Adipose tissue (tissue), 3 donors: ENCODE measurements around the gene PLA2G2A. TPM values are rescaled to one million over a fixed set of nuclear protein-coding genes. Genes with fewer than 3 reads are reported as not detected.
"Not testable (repeated sequence)": the region's sequence is repeated elsewhere in the genome, so short reads cannot be mapped to it uniquely, and the experiment has no call there.

Experiments
- H3K27ac ChIP-seq: one replicate; pipeline ENCODE4 v1.5.1; 2013; ENCODE audit warnings: low read depth, low read length
- WGBS, 3 donors: extraction: QIAGEN DNeasy Blood & Tissue Kit; methylation state at CpG; one replicate each; pipeline ENCODE4 v1.1.7; 2013; 5-methylcytosine and 5-hydroxymethylcytosine counted together
- polyA plus RNA-seq, 3 donors: library from polyadenylated mRNA; stranded (reverse); fragments of 200-250 nt; gene quantifications; one replicate each; pipeline ENCODE4 v1.2.3, GENCODE V29; 2013
- donor health status: healthy with polysubstance abuse.
- donor health status: Bipolar disorder and iron deficiency.
- donor health status: healthy.

Gene PLA2G2A
- polyA plus RNA-seq, 3 donors, result 94.3 to 1,598 (median 1,126) TPM

GRCh38 chr1:19942088-19942487, 37.3 kb downstream of the PLA2G2A start:
- no peak overlapping the region for H3K27ac ChIP-seq
- WGBS, 3 donors, result 53 to 73% (median 57%) methylated on average over 3 of the region's 3 CpGs

DNA sequence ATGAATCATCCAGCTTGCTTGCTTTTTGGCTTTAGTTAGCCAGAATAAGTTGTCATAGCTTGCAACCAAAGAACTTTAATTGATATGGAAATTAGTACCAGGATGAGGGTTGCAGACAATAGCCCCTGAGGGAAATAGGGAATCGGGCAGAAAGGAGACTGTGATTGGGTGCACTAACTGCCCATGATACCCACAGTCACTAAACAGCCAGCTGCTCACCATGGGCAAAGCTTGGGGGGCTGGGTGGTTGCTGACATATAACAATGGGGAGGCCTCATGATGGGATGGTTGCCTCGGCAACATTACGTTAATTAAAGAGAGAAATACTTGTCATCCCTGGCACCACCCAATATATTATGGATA, 38.2 kb downstream of the PLA2G2A start:
- no peak overlapping the region for H3K27ac ChIP-seq
- WGBS, 3 donors, result 92 to 96% (median 95%) methylated on average over 3 of the region's 3 CpGs

- no peak overlapping the region for H3K27ac ChIP-seq
- WGBS, 3 donors, result 64 to 75% (median 73%) methylated on average over 7 of the region's 7 CpGs
Measured at GRCh38 chr1:19940486-19941205, 38.8 kb downstream of the PLA2G2A start.

GRCh38 chr1:19938472-19938871, 40.9 kb downstream of the PLA2G2A start:
- WGBS, 3 donors, result 87 to 93% (median 90%) methylated on average over 1 of the region's 1 CpG
- no peak overlapping the region for H3K27ac ChIP-seq

DNA sequence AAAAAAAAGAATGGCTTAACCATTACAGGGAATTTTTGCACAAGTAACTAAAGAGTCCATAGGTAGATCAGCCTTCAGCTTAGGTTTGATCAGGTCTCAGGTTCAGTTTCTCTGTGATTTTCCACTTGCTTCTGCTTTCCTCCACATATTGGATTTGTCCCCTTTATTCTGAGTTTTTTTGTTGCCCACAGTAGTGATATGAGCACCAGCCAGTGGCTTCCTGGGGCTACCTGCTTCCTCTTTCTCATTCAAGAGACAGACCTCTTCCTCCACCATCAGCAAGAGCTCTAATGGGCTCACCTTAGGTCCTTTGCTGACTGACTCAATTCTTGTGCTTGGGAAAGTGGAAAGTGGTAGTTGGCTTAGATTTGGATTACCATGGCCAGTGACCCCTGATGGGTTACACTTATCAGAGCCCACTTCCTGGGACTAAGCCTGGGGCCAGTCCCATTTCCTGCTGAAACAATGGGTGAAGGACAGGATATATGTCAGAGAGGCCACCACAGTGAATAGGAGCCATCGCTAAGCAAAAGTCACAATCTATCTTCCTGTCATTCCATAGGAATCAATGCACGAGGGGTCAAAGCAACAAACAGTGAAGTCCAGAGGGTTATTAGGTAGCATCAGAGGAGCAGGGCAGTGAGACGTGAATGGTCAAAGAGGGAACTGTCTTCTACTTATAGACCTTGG, 43.2 kb downstream of the PLA2G2A start:
- WGBS, 3 donors, result 69 to 75% (median 72%) methylated on average over 3 of the region's 3 CpGs
- H3K27ac ChIP-seq, result no peak overlapping the region

GRCh38 chr1:19934336-19934735, 45.1 kb downstream of the PLA2G2A start:
- no peak overlapping the region for H3K27ac ChIP-seq
- WGBS, 3 donors, result 86 to 88% (median 86%) methylated on average over 7 of the region's 7 CpGs

DNA sequence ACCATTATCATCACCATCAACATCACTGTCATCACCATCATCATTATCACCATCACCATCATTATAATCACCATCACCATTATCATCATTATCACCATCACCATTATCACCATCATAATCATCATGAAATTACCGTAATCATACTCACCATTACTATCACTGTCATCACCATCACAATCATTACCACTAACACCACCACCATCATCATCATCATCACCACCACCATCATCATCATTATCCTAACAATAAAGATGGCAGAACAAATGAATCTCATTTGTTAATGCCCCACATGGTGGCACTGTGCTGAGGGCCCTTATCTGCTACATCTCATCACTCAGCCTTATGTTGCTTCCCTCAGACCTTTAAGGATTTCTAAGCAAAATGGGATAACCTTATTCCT, 46.6 kb downstream of the PLA2G2A start:
- no peak overlapping the region for H3K27ac ChIP-seq
- 0 to 94% (median 0%) methylated on average over 1 of the region's 1 CpG for WGBS, 3 donors

- not testable (repeated sequence) for H3K27ac ChIP-seq
- 28 to 73% (median 61%) methylated on average over 3 of the region's 3 CpGs for WGBS, 3 donors
Measured at GRCh38 chr1:19927130-19927421, 52.3 kb downstream of the PLA2G2A start.

DNA sequence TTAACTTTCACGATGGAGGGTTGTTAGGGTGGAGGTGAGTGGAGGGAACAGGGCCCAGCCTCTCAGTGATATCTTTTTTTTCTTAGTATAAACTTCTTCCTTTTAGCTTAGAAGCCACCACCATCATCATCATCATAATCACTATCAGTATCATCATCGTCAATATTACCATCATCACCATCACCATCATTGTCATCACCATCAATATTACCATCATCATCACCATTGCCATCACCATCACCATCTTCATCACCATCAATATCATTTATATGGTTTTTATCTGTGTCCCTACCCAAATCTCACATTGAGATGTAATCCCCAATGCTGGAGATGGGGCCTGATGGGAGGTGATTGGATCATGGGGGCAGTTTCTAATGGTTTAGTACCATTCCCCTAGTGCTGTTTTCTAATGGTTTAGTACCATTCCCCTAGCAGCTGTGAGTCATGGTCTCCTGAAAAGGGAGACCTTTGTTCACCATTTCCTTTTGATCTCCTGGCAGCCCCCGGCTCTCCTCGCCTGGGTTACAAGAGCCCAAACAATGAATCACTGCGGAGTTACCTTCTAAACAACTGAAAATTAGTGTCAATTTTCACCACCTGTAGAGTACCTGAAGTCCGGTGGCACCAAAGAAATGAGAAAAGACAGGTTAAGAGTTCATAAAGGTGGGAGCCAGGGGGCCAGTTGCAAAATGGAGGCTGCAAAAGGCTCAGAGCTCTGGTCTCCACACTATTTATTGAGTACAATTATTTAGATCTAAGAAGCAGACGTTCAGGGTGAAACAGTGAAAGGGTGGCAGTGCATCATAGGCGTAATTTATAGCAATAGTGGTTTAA, 52.9 kb downstream of the PLA2G2A start:
- H3K27ac ChIP-seq, result no peak overlapping the region
- WGBS, 3 donors, result 54 to 64% (median 55%) methylated on average over 8 of the region's 8 CpGs

Other genes starting within 250 kb of the PLA2G2A start
- 10 to 100 TPM; 17.0 to 23.2 (median 19.0) TPM for gene TMCO4, start 179.7 kb downstream of the PLA2G2A start, polyA plus RNA-seq
- gene RNF186, start 164.3 kb downstream of the PLA2G2A start, polyA plus RNA-seq, result 10 to 100 TPM in 1 of 3 donors, under 1 TPM in 1, not detected in 1; 0.45 to 76.3 TPM
- gene OTUD3, start 97.2 kb downstream of the PLA2G2A start, polyA plus RNA-seq, result 1 to 10 TPM; 1.1 to 4.8 (median 2.3) TPM
- gene PLA2G2E, start 56.0 kb downstream of the PLA2G2A start, polyA plus RNA-seq, result not detected
- gene PLA2G5, start 90.6 kb upstream of the PLA2G2A start, polyA plus RNA-seq, result 10 to 100 TPM in 1 of 3 donors, 1 to 10 TPM in 1, under 1 TPM in 1; 0.52 to 45.0 (median 6.1) TPM
- gene PLA2G2D, start 139.9 kb upstream of the PLA2G2A start, polyA plus RNA-seq, result under 1 TPM in 1 of 3 donors, not detected in 2; 0.01 TPM
- gene PLA2G2F, start 159.7 kb upstream of the PLA2G2A start, polyA plus RNA-seq, result not detected
- gene UBXN10, start 206.5 kb upstream of the PLA2G2A start, polyA plus RNA-seq, result under 1 TPM; 0.24 to 0.68 (median 0.34) TPM
- not detected for gene PLA2G2C, start 206.9 kb upstream of the PLA2G2A start, polyA plus RNA-seq